HTERT RPE-1 (cell line): Measurements from ENCODE around the gene ZBTB25.

ENCODE experiments used
- in situ Hi-C: fragments of 300-500 bp; cut with MboI; formaldehyde crosslinking; loops from 4 replicates; pipeline ENCODE4 v1.14.3; 2020; ENCODE audit warnings: low sequenced_read_pairs

The ZBTB25 gene

DNA sequence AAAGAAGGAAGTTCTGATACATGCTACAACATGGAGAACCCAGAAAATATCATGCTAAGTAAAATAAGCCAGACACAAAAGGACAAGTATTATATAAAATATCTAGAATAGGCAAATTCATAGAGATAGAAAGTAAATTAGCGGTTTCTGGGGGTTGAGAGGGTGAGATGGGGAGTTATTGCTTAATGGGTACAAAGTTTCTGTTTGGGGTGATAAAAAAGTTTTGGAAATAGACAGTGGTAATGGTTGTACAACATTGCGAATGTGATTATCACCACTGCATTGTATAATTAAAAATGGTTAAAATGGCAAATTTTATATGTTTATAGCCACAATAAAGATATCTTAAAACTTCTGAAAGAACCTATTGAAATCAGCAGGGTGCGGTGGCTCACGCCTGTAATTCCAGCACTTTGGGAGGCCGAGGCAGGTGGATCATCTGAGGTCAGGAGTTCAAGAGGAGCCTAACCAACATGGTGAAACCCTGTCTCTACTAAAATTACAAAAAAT is 15.0 kb downstream of the ZBTB25 start:
- in situ Hi-C loops = no loop called here

DNA sequence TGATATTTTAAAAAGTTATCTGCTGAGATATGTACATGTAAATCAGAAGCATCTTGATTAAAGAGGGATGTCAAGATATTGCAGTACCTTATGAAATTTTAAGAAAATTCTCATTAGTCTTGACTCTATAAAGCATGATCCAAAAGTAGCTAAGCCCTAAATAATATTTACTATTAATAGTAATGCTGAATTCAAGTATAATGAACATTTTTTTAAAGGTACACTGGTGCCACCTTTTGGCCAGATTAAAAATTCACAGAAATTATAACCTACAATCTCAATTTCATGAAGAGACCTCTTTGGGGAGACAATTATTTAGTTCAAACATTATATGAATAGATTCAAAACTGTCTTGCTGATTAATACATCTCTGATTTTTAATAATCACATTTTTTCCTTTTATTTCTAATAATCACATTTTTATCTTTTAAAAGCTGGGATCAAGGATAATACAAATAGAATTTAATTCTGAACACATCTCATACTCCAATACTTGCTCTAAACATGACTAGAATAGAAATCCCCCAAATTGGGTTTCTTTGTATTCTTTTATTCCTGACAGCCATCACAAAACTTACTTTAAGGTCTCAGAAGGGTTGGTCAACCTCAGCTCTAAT is 24.9 kb downstream of the ZBTB25 start:
- in situ Hi-C loops = no loop called here

DNA sequence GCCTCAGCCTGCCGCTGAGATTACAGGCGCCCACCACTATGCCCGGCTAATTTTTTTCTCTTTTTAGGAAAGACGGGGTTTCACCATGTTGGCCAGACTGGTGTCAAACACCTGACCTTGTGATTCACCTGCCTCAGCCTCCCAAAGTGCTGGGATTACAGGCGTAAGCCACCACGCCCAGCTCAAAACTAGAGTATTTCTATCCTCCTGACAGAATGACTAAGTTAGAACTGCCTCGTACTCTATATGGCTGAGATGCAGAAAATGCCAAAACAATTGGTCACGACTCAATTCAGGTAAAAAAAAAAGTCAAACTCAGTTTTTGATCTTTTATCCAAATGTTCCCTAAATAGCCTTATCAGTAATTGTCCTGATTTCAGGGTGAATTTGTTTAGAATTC is 27.2 kb downstream of the ZBTB25 start:
- in situ Hi-C loops = no loop called here

DNA sequence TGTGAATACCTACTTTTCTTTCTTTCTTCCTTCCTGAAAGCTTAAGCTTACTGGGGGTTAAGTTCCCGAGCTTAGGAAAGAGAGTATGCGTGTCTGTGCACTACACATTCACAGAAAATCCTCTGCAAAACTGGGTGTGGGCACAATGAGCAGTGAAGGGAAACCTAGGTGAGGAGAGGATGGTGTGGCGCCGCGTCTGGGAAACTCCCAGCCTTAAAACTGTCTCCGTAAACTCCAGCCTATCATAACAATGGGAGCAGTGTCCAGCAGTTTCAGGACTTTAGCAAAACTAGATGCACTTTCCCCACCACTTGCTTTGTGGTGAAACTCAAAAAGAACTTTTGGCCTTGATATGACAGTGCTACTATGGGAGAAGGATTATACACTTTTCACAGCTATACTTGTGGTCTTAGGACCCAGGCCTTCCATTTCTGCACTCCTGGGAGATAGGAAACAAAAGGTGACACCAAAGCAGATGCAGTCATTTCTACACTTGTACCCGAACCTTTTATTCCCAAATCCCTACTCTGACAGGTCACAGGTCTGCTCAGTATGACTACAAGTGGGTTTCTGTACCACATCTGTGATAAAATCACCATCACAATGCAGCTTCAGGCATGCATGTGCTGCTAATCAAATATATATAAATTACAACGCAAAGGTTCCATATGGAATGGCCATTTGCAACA is 27.9 kb downstream of the ZBTB25 start:
- in situ Hi-C loops = no loop called here

DNA sequence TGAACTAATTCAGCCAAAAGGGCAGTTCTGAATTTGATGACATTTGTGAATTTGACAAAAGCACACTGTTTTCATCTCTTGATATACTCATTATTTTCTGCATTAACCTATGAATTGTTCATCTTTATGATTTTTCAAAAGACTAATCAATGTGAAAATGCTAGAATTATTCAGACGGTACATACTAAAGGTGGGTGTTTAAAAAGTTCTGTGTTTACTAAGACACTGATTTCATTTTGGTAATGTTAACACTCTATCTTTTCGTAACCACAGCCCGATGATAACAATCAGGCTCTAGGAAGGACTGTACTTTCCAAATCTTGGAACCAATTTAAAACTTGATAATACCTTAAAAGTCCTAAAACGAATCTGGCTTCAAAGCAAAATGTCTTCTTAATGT is 28.9 kb downstream of the ZBTB25 start:
- in situ Hi-C loops = no loop called here

DNA sequence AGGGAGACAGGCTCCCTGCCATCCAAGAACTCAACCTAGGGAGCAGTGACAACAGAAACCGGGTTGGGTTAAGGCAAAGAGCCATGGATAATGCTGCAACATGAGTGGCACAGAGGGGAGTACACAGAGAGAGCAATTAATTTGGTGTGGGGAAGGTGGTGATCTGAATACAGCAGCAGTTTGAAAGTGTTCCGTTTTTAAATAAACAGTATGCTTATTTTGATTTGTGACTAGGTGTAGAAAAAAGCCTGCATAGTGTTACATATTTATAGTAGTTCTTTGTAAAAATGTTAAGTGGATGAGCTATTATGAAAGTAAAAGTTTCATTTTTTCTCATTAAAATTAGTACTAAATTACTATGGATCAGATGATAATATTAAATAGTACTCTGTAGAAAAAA is 29.6 kb downstream of the ZBTB25 start:
- in situ Hi-C loops = no loop called here

DNA sequence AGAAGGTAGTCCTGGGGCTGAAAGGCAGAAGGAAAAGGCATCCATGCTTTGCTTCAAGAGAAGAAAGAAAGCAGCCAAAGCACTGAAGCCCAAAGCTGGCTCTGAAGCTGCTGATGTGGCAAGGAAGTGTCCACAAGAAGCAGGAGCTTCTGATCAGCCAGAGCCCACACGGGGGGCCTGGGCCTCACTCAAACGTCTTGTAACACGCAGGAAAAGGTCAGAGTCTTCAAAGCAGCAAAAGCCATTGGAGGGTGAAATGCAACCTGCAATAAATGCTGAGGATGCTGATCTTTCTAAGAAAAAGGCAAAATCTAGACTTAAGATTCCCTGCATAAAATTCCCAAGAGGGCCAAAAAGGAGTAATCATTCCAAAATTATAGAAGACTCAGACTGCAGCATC is 35.2 kb downstream of the ZBTB25 start:
- in situ Hi-C loops = no loop called here

DNA sequence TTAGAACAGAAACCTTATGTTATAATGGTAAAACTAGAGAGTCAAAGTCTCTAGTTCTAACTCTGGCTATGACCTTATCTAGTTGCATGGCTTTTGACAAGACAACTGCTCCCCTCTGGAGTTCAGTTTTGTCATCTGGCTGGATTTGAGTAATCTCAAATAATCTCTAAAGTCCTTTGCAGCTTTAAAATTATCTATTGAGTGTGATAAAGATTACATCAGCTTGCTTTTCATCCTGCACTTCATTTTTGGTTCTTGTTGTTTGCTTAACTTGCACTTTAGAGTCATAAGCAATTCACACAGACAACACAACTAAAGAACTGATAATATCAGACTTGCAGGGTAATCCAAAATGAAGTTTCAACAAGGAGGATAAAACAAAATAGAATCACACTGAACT is 36.1 kb downstream of the ZBTB25 start:
- in situ Hi-C loops = no loop called here

DNA sequence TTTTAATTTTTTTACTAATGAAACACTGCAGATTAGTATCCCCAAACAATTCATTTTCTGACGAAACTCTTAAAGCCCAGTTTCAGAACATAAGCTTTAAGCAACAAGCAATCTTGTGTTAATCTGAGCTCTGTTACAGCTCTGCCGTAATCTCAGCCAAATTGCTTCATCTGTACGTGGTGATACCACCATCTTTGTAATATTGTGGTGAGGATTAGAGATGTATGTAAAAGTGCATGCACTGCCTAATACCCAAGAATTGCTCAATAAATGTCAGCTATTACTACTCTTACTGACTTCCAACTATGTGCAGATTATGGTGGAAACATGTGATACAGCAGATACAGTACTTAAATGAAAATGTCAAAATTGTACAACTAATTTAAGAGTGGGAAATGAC is 36.5 kb downstream of the ZBTB25 start:
- in situ Hi-C loops = no loop called here

DNA sequence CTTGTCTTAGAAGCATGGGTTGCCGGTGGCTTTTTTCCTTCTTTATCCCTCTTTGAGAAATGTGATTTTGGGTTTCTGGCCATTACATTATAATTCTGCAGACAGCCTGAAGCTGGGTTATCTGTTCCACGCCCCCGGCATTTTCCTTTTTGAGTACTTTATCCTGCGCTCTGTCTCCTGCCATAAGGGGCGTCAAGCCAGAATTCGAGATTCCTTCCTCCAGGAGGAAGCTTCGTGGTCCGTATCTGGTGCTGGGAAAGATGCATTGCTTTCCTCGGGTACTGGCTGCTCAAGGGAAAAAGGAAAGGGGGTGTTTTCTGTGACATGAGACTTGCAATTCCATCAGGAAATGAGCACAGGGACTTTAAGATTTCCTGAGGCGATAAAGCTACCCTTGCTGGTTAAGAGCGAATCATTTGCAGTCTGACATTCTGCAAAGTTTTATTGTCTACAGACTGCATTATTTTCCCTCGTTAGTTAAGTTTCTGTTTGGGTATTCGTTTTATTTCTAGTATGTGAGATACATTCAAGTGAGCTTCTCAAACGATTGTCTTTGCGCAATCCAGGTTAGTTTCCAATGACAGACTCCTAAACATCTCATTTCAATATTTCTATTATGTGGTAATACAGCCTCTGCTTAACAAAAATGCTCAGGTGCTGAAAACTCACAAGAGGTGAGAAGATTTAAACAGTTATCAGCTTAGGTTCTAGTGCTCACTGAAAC is 37.6 kb downstream of the ZBTB25 start:
- in situ Hi-C loops = no loop called here

DNA sequence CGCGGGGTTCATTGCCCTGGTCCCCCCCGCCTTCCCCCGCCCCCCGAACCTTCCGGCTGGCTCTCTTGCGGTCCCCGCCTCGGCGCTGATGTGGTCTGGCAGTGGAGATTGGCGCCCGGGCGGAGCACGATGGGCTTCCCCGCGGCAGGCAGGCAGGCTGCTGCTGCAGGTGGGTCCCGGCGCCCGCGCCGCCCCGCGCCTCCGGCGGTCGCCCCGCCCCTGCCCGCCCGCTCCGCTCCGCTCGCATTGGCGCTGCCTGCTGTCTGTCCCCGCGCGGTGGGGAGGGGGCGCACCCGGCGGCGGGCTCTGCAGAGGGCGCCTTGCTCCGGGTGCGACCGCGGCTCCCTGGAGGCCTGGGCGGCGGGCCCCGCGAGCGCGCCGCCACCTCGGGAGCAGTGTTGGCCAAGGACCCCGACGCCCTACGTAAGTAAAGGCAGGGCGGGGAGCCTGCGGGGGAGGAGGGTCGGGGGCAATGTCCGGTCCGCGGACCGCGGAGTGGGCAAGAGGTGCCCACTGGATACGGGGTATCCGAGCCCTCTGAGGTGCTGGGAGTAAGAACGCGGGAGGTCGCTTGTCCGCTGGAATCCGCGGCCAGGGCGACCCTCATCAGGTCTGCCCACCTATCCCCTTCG is 38.3 kb downstream of the ZBTB25 start, which contains the start of gene AKAP5:
TSS of gene AKAP5 (plus strand) at position 309 of the 632 bp plus-strand sequence. CDS start 2,896 bp downstream, outside the sequence.
- in situ Hi-C loops = no loop called here

DNA sequence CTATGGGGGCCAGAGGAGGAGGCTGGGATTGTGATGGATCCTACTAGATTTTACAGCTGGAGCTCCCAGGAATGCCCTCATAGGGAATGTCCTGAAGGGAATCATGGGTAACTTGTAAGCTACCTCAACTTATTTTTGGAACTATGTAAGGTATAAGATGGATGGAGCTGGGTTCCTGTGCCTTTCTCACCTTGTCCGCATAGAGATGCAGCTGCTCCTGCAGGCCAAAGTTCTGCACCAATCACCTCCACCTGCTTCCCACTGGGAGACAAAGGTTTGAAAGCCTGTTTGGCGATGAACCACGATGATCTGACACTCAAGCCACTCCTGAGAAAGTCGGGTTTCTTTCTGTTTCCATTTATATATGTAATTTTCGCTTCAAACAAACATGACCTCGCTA is 39.0 kb downstream of the ZBTB25 start:
- in situ Hi-C loops = no loop called here

DNA sequence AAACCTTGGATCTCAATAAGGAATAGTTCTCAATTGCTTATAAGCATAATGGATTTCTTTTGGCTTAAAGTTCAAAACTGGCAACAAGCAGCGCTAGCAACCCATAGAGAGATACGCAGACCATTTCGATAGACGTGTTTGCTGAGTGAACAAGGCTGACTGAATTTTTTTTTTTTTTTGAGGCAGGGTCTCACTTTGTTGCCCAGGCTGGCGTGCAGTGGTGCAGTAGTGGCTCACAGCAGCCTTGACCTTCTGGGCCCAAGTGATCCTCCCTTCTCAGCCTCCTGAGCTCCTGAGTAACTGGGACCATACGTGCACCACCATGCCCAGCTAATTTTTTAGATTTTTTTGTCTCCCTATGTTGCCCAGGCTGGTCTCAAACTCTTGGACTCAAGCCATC is 39.8 kb downstream of the ZBTB25 start:
- in situ Hi-C loops = no loop called here

DNA sequence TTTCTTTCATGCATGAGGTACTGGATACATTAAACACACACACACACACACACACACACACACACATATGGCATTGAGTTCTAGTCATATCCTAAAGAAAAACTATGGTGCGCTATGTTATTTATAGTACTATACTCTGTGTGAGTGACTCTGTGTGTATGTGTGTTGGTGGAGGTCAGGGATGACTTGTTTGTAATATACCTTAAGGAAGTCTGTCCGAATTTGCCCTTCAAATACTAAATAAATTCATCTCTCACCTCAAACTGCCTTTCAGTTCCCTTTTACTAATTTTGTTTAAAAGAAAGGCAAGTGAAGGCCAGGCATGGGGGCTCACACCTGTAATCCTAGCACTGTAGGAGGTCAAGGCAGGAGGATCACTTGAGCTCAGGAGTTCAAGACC is 40.4 kb downstream of the ZBTB25 start:
- in situ Hi-C loops = no loop called here

DNA sequence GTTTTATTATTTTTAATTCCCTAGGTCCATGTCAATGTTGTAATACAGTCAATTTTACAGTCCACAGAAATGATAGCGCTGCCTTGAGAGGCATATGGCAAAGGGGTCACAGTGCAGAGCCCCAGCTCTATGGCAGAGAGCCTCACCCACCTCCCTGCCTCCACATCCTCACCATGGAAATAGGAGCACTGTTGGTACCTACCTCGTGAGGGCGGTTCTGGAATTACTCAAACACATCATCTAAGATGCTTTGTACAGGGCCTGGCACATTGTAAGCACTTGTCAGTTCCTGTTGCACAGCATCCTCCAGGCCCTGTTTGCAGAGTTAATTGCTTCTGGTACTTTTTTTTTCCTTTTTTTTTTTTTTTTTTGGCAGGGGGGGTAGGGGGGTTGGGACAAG is 42.4 kb downstream of the ZBTB25 start:
- in situ Hi-C loops = no loop called here

DNA sequence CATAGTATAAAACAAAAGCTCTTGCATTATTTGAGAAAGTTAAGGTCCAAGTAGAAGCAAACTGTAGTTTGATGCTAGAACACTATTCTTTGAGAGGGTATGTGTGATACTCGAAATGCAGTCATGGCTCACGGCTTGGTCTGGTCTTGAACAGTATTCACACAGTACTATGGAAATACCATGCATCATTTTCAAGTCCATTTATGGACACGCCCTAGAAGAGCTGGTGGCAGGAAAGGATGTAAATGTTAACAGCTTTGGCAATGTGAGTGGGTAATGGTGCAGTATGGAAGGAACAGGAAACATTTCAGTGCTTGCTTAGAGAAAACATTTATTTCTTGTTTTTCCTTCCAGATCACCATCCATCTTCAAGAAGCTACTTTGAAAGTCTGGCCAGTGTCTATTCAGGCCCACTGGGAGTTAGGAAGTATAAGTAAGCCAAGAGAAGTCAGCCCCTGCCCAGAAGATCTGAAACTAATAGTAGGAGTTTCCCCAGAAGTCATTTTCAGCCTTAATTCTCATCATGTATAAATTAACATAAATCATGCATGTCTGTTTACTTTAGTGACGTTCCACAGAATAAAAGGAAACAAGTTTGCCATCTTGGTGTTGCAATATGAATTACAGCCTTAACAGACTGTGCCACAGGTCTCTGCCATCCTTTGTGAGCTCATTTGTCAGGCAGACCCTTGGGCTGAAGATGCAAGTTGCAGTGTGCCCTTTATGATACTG is 44.1 kb downstream of the ZBTB25 start:
- in situ Hi-C loops = no loop called here

DNA sequence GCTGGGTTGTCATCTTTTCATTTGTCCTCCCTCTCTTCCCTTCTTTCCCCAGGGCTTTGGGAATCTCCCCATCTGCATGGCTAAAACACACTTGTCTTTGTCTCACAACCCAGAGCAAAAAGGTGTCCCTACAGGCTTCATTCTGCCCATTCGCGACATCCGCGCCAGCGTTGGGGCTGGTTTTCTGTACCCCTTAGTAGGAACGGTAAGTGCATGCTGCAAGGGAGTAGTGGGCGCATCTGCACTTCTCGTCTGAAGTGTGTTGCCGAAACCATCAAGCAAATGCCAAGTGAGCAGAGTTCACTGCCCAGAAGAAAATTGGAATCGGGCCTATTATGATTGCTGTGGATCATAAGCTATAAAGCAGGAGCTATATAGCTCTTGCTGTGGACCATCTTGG is 49.0 kb downstream of the ZBTB25 start:
- in situ Hi-C loops = no loop called here

DNA sequence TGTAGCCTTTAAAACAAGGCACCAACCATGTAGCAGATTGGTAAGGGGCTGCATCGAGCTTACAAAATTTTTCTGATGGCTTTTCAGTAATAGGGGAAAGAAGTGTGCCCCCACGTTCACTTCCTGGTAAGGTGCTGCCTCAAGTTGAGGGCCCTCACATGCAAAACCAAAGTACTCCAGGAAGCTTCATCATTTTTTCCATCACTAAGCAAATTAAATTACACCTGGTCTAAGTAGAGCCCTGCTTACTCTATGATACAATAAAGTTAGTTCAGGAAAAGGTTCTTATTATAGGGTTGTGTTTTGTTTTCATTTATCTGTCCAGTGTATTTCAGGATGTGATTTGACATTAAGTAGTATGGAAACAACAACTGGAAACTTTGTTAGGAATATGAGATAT is 53.4 kb downstream of the ZBTB25 start:
- in situ Hi-C loops = no loop called here

DNA sequence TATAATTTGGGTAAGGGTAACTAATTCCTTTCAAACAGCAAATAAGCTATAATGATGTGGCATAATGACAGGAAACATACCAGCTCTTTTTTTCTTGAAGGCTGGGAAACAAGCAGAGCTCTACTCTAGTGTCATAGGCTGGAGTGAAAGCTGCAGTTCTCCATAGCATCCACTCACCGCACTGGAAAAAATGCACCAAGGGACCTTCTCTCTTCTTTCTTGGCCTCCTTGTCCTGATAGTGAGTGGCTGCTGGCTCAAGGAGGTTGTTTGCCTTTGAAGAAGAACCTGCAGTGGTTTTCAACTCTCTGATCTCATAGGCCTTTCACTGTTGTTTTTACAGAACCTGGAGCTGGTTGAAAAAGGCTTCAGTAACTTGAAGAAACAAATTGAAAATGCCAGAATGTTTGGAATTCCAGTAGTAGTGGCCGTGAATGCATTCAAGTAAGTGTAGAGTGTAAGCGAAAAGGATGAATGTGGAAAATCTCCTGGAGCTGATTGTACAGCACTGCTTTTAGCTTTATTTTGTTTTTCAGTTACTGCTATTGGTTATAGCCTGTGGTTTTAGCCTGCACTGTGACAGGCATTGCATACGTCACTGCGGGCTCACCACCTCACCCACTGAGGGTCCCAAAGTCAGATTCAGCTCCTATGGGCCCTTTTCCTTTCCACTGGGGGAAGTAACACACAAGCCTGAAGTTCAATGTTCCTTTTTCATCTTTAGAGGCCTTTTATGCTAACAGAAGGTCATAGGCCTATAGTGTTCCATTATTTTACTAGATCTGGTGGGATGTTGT is 55.6 kb downstream of the ZBTB25 start:
- in situ Hi-C loops = no loop called here
